Measurements from ENCODE around the gene PDZD4.

PDZD4 gene

GRCh38 chrX:153805436-153805835 is 24.9 kb downstream of the PDZD4 start:
- no peak for DNase-seq

- DNase-seq: no peak
Measured at GRCh38 chrX:153804621-153805020, 25.7 kb downstream of the PDZD4 start.

DNA sequence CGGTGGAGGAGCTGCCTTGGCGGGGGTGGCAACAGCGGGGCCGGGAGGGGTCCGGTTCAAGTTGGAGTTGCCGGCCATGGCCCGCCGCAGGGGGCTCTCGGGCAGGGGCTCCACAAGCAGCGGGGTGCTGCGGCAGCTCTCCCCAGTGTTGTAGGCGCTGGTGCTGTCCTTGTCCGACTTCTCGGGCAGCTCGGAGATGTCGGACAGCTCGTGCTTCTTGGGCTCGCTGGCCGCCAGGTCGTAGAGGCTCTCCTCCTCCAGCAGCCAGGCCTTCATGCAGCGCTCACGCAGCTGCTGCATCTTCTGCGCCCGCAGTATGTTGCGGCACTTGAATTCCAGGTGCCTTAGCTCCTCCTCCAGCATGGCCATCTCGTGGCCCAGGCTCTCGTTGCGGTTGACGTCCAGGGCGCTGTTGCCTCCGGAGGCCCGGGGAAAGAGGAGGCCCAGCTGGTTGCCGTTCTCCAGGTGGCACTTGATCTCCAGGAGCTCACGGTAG is 26.2 kb downstream of the PDZD4 start:
- no peak for DNase-seq

DNA sequence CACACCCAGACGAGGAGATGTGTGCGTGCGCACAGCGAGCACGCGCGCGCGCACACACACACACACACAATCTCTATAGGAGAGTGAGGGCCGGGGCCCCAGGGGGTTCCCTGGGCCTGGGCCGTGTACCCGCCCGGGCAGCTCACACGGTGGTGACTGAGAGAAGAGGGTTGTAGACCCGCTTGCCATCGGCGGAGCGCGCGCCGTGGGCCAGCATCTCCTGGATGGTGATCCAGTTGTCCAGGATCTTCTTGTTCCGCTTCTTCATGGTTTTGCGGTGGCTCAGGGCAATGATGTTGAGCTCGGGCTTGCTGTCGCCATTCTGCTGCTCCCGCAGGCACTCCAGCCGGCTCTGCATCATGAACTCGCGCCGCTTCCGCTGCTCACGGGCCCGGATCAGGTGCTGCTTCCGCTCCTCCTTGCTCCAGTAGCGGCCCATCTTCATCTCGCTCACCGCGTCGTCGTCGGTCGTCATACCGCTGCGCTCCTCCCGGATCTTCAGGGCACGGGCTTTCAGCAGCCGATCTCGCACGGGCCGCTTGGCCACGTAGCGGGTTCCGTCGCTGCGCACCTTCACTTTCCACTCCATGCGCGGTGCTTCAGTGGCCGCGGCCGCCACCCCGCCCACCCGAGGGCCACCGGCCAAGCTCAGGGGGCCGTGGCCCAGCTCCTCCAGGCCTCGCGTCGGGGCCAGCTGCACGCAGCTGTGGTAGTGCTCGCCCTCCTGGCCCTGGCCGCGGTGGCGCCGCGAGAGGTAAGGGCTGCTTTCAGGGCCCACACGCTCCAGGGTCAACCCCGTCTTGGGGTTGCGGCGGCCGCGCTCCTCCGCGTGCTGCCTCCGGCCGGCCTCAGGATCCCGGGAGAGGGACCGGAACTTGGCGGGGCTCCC is 26.9 kb downstream of the PDZD4 start:
- DNase-seq: no peak

GRCh38 chrX:153802513-153803045 is 27.8 kb downstream of the PDZD4 start:
- DNase-seq: no peak

GRCh38 chrX:153801669-153802068 is 28.7 kb downstream of the PDZD4 start:
- DNase-seq: no peak

- DNase-seq: no peak
Measured at GRCh38 chrX:153800746-153801145, 29.6 kb downstream of the PDZD4 start.

- no peak for DNase-seq
Measured at GRCh38 chrX:153800177-153800722, 30.1 kb downstream of the PDZD4 start.

DNA sequence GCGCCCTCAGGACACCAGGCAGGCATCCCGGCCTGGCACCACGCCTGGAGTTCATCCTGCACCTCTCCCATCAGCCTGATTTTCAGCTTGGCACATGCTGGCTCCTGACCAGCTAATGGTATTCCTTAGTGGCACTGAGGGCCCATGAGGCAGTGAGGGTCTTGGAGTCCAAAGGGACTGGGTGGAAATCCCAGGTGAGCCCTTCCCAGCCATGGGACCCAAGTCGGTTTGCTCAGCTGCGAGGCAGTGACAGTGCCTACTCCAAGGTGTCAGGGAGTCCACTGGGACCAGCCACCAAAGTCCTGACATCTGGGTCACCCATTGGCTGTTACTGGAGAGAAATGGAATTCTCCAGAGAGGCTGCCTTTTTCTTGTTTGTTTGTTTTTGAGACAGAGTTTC is 31.0 kb downstream of the PDZD4 start:
- no peak for DNase-seq

DNA sequence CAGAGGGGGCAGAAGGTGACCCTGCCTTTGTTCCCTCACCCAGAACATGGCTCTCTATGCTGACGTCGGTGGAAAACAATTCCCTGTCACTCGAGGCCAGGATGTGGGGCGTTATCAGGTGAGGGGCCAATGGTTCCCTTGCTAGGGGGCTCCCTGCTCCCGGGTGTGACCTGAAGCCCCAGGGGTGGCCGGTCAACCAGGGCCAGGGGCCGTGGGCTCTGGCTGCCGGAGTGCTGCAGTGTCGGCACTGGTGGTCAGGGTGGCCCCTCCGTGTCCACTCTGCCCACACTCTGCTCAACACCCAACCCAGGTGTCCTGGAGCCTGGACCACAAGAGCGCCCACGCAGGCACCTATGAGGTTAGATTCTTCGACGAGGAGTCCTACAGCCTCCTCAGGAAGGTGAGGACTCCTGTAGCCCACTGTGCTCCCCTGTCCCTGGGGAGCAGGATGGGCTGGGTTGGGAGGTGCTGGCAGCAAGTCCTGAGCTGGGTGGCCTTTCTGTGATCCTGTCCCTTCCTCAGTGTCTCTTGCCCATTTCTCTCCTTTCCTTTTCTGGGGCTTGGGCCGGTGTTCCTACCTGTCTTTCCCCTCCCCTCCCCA is 32.8 kb downstream of the PDZD4 start:
- DNase-seq: no peak

GRCh38 chrX:153794897-153795816 is 35.2 kb downstream of the PDZD4 start:
- peak in 1 of 2 experiments; percentile 9 for DNase-seq

DNA sequence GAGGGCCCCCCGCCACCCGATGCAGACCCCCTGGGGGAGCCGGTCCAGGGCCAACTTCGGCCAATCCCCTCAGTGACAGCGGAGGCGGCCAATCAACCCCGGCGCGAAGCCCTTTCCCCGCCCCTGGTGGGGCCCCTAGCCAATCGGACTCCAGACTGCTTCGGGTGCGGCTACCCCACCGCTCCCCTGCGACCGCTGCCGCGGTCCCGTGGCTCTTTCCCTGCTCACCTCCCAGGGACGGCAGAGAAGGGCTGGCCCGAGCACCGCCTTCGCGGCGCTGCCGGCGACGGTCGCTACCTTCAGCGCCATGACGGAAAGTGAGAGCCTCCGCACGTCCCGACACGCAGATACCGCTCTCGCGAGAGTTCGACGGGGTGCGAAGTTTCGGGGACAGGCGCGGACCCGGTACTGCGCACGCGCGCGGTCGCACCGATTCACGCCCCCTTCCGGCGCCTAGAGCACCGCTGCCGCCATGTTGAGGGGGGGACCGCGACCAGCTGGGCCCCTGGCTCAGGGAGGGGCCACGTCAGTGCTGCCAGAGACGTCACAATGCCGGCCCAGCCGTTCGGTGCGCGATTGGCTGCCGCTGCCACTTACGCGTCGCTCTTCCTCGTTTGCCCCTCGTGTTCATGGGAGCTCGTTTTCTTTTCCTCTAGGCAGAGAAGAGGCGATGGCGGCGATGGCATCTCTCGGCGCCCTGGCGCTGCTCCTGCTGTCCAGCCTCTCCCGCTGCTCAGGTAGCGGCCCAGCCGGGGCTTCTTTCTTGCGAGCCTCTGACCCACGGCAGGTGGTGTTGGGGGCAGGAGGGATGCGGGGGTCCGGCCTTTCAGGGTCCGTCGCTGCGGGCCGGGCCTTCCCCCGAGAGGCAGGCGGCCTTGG is 36.1 kb downstream of the PDZD4 start, which contains the start of the genes IDH3G and SSR4:
TSS of gene IDH3G (minus strand) at position 358 of the 879 bp plus-strand sequence. CDS start at position 309, 49 bp downstream.
TSS of gene SSR4 (plus strand) at position 651 of the 879 bp plus-strand sequence. CDS start at position 671, 20 bp downstream.
- peak; percentile 86 to 89 for DNase-seq

- DNase-seq: no peak
Measured at GRCh38 chrX:153793291-153793690, 37.1 kb downstream of the PDZD4 start.

GRCh38 chrX:153792368-153792767 is 38.0 kb downstream of the PDZD4 start:
- DNase-seq: no peak

GRCh38 chrX:153791104-153791852 is 39.1 kb downstream of the PDZD4 start:
- no peak for DNase-seq

GRCh38 chrX:153789654-153790053 is 40.7 kb downstream of the PDZD4 start:
- DNase-seq: no peak

DNA sequence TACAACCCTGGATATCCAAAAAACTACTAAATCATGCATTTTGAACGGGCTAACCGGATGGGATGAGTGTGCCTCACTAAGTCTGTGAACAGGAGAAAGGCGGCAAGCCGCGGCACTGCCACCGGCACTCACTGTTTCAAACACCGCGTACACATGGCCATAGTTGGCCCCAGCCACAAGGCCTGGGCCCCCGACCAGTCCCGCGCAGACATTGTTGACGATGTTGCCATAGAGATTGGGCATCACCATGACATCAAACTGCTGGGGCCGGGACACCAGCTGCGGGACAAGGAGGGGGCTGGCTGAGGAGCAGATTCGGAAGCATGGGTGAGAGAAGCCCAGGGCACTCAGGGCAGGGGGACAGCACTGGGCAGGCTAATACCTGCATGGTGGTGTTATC is 43.7 kb downstream of the PDZD4 start:
- DNase-seq: no peak

DNA sequence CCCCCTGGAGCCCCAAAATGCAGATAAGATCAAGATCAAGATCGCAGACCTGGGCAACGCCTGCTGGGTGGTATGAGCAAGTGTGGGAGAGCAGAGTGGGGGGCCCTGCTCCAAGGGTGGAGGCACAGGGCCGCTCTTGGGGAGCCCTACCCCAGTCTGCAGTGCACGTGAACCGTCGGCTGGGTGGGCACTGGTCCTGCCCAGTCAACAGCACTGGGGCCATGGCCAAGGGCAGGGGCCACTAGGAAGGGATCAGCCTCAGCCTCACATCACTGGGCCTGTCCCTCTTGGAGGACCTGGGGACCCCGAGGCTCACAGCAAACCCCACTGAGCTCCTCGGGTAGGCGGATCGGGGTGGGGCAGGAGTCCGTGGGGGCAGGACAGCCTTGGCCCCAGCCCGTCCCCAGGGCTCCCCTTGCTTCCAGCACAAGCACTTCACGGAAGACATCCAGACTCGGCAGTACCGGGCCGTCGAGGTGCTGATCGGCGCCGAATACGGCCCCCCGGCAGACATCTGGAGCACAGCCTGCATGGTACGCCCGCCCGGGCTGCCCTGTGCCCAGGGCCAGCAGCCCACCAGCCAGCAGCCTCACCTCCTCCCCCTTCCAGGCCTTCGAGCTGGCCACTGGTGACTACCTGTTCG is 45.9 kb downstream of the PDZD4 start:
- no peak for DNase-seq

DNA sequence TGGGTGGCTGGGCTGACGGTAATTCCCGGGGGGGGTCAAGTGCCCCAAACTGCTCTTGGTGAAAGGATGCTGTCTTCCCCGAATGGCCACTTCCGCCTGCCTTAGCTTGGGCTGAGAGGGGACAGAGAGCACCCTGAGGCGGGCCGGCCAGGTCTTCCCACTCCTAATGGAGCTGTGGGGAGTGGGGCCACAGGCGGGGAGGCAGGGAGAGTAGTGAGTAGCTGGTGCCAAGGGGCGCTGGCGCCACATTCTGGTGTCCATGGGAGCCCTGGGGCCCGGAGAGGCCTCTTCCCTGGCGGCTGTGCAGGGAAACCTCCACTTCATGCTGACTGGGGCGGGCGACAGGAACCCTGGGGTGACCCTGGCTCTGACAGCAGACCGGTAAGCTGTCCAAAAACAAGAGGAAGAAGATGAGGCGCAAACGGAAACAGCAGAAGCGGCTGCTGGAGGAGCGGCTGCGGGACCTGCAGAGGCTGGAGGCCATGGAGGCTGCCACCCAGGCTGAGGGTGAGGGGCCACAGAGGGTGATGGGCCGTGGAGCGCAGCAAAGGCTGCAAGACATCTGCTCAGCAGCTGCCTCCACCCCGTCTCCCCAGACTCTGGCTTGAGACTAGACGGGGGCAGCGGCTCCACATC is 46.8 kb downstream of the PDZD4 start:
- no peak for DNase-seq
